Body of pancreas (tissue), 4 donors: ENCODE measurements around the gene CUEDC2.

Source experiments
- POLR2A ChIP-seq, 3 donors: fragments of 450-650 bp; IDR thresholded peaks; one replicate each; pipeline ENCODE4 v1.6.1; 2016; ENCODE audit warnings: antibody characterized with exemption in 3 of 3, mild to moderate bottlenecking in 2 of 3
- TF ChIP-seq, protein P1 (sequence below), 7 experiments: fragments of 450-650 bp in 4 of 7; fragments of 200-600 bp in 3 of 7; sonication (generic) in 3 of 7; IDR thresholded peaks; one replicate each; pipeline ENCODE4 v1.5.1; 2016 to 2019; ENCODE audit warnings: antibody characterized with exemption in 7 of 7

DNA sequence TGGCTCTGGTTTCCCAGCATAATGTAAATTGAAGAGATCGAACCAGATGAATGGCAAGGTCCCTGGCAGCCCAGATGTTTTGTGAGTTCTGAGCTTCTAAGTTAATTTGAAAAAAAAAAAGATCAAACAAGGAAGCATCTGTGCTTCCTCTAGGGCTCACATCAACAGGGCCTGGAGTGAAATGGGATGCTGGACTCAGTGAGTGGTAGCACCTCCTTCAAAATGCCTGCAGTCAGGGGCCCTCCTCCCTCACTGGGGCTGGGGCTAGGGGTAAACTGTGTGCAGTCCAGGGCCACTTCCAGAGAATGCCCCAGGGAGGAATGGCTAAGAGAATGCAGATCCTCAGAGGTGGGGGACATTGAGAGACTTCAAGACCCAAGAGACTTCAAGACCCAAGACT is 6.0 kb upstream of the CUEDC2 start:
- TF ChIP-seq POLR2A (IDR thresholded peaks at IDR 0.05) = no peak
- TF ChIP-seq, protein P1, sequence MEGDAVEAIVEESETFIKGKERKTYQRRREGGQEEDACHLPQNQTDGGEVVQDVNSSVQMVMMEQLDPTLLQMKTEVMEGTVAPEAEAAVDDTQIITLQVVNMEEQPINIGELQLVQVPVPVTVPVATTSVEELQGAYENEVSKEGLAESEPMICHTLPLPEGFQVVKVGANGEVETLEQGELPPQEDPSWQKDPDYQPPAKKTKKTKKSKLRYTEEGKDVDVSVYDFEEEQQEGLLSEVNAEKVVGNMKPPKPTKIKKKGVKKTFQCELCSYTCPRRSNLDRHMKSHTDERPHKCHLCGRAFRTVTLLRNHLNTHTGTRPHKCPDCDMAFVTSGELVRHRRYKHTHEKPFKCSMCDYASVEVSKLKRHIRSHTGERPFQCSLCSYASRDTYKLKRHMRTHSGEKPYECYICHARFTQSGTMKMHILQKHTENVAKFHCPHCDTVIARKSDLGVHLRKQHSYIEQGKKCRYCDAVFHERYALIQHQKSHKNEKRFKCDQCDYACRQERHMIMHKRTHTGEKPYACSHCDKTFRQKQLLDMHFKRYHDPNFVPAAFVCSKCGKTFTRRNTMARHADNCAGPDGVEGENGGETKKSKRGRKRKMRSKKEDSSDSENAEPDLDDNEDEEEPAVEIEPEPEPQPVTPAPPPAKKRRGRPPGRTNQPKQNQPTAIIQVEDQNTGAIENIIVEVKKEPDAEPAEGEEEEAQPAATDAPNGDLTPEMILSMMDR (IDR thresholded peaks at IDR 0.05) = no peak
